Omental fat pad (tissue), 4 donors: Measurements from ENCODE around the gene DLX3. TPM values are rescaled to one million over a fixed set of nuclear protein-coding genes. Genes with fewer than 3 reads are reported as not detected.

Source experiments
- ATAC-seq: fragments of 150-250 bp; one replicate; pipeline ENCODE4 v1.9.1; 2016; ENCODE audit warnings: mild to moderate bottlenecking, moderate library complexity; ENCODE audit not compliant: low FRiP score
- DNase-seq: peaks from one replicate; pipeline ENCODE4 v3.0.0-alpha.2; 2019; ENCODE audit warnings: low spot score
- total RNA-seq, 4 donors: library from RNA; depleted of rRNA; stranded (reverse); fragments of >200 nt; gene quantifications; one replicate each; pipeline ENCODE4 v1.1.0, GENCODE V29; 2016
- TF ChIP-seq, protein P1 (sequence below), 3 donors: fragments of 450-650 bp; IDR thresholded peaks; one replicate each; pipeline ENCODE4 v1.5.1; 2016 to 2017; ENCODE audit warnings: antibody characterized with exemption in 3 of 3, mild to moderate bottlenecking in 3 of 3, moderate library complexity in 2 of 3

The DLX3 gene
- total RNA-seq, 4 donors from 2014 or later: 0.28 TPM; not detected in 3

DNA sequence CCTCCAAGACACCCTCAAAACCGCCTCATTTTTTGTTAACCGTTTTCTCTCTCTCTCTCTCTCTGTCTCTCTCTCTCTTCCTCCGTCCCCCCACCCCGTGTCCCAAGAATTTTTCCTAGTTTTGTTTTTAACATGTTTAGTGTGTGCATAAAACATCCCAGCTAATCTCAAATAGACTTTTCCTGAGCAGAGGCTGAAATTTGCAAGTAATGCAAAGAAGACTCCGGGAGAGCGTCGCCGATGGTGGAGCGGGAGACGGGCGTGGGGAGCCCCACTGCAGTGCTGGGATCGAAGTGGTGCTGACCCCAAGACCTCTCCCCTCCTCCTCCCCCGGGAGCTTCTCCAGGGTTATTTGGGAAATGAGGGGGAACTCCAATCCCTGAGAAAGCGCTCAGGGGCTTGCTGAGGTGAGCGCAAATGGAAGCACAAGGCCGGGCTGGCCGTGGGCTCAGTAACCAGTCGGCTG lies 30.7 kb downstream of the DLX3 start:
- TF ChIP-seq, protein P1, sequence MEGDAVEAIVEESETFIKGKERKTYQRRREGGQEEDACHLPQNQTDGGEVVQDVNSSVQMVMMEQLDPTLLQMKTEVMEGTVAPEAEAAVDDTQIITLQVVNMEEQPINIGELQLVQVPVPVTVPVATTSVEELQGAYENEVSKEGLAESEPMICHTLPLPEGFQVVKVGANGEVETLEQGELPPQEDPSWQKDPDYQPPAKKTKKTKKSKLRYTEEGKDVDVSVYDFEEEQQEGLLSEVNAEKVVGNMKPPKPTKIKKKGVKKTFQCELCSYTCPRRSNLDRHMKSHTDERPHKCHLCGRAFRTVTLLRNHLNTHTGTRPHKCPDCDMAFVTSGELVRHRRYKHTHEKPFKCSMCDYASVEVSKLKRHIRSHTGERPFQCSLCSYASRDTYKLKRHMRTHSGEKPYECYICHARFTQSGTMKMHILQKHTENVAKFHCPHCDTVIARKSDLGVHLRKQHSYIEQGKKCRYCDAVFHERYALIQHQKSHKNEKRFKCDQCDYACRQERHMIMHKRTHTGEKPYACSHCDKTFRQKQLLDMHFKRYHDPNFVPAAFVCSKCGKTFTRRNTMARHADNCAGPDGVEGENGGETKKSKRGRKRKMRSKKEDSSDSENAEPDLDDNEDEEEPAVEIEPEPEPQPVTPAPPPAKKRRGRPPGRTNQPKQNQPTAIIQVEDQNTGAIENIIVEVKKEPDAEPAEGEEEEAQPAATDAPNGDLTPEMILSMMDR (IDR thresholded peaks at IDR 0.05): no peak
- no peak for DNase-seq
- ATAC-seq: no peak

DNA sequence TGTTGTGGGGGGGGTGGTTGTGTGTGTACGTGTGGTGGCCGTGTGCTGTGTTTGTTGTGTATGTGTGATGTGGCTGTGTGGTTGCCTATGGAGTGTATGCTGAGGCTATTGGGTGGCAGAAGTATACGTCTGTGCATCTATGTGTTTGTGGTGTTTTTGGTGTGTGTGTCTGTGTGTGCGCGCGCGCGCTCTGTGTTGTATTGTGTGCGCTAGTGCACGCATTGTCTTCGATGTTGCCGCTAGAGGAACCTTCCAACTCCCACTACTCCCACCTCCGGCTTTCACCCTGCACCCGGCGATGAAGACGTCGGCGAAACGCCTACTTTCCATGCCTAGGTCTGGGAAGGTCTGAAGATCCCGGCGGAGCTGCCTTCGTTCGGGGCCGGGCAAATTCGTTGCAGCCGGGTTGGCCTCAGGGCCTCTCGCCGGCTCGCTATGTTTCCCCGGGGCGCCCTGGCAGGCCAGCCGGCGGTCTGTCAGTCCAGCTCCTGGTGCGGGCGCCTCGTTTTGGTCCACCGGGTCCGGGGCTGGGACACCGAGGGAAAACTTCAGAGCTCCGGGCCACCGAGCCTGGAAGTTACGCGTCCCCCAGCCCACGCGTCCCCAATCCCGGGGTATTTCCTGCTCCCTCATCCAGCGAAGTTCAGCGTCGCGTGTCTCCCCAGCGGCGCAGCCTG lies 31.3 kb downstream of the DLX3 start:
- TF ChIP-seq, protein P1 (IDR thresholded peaks at IDR 0.05): no peak
- ATAC-seq (no peak), DNase-seq (no peak)

- DNase-seq (no peak), ATAC-seq (no peak)
- TF ChIP-seq, protein P1 (IDR thresholded peaks at IDR 0.05): no peak
These were observed 31.8 kb downstream of the DLX3 start for GRCh38 chr17:49963309-49963625.

DNA sequence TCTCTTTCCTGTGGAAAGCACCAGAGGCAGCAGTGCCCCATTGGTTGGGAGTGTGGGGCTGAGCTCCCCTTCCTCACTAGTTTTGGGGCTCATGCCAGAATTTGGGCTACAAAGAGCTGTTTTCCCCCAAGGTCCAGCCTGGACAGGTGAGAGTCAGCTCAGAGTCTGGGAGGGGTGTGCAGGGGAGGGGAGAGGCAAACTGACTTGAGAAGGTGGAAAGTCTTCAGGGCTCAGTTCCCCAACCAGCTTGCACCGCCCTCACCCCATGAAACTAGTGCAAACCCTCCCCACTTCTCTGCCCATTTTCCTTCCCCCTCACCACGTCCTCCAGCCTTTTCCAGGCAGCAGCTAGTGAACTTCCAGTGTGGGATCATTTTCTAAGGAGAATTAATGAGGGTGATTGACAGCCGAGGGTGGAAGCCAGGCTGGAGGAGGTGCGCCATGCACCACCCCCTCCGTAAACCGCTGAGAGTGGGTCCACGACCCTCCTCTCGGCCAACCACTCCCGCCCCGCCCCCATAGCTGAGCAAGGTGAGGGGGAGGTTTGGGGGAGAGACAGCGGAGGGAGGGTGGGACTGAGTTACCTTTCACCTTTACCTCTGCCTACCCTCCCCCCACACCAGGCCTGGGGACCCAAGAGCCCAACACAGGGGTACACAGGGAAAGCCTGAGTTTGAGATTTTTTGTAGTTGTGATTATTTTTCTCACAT lies 32.3 kb downstream of the DLX3 start:
- no peak for ATAC-seq

DNA sequence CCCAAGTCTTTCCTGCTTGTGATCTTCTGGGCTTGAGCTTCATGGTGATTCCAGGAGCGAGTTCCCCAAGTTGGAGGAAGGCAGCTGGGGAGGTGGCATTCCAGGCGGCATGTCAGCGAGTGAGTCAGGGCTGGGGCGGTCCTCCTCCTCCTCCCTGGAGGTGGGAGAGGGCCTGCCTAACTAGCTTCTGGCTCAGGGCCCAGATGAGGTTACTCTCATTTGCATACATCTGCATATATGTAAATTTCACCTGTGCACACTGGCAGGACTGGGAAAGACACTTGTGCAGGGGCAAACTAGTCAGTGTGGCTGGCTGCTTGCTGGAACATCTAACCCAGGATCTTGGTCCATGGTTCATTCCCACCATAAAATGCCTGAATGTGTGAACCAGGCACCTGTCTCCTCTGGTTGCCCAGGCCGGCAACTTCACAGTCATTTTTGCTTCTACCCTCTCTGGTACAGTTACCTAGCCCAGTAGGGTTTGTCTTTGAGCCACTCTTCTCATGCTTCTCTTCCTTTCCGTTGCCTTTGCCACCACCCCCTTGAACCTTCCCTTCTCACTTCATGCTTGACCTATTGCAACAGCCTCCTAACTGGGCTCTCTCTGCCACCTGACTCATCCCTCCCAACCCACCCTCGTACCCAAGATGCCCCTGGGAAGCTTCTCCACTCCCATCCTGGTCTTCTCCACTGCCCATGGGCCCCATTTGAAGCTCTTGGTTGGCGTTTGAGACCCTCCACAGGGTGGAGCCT lies 35.7 kb downstream of the DLX3 start:
- DNase-seq (no peak), ATAC-seq (no peak)
- TF ChIP-seq, protein P1 (IDR thresholded peaks at IDR 0.05): no peak

More for the DNA sequence above, 32.3 kb downstream of the DLX3 start:
- TF ChIP-seq, protein P1 (IDR thresholded peaks at IDR 0.05): no peak
- no peak for DNase-seq

- TF ChIP-seq, protein P1 (IDR thresholded peaks at IDR 0.05): no peak
- no peak for DNase-seq
- no peak for ATAC-seq
These were observed 36.3 kb downstream of the DLX3 start for GRCh38 chr17:49958723-49959122.
